Measurements from ENCODE around the gene FOXO6. TPM values are rescaled to one million over a fixed set of nuclear protein-coding genes. Genes with fewer than 3 reads are reported as not detected.

Gene FOXO6
- total and polyA plus RNA-seq, 10 of the 15 experiments (the other 5 are each of a cell fraction or from before 2014, with no cell fraction given) = 0.37 TPM; not detected in 9

DNA sequence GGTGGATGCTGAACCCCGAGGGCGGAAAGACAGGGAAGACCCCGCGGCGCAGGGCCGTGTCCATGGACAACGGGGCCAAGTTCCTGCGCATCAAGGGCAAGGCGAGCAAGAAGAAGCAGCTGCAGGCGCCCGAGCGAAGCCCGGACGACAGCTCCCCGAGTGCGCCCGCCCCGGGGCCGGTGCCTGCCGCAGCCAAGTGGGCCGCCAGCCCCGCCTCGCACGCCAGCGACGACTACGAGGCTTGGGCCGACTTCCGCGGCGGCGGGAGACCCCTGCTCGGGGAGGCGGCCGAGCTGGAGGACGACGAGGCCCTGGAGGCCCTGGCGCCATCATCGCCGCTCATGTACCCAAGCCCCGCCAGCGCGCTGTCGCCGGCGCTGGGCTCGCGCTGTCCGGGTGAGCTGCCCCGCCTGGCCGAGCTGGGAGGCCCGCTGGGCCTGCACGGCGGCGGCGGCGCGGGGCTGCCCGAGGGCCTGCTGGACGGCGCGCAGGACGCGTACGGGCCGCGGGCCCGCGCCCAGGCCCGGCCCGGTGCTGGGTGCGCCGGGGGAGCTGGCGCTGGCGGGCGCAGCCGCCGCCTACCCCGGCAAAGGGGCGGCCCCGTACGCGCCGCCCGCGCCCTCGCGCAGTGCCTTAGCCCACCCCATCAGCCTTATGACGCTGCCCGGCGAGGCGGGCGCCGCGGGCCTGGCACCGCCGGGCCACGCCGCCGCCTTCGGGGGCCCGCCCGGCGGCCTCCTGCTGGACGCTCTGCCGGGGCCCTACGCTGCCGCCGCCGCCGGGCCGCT, 20.7 kb downstream of the FOXO6 start:
- ChIA-PET SMC1A (ENCODE audit: uncharacterized antibody, unreplicated experiment) (interaction anchor here (0.9 kb wide), 1 partner anchor 54 kb away, joined by 4 read pairs; no protein-coding TSS in a partner anchor), POLR2A (no interaction called here), CTCF (no interaction called here), RAD21 (ENCODE audit: unreplicated experiment) (interaction anchor here (1.0 kb wide), 1 partner anchor 59 kb away, joined by 3 read pairs; no protein-coding TSS in a partner anchor)
- peak; percentile 10; the same call in 2 of the 3 replicates for ATAC-seq
- Histone ChIP-seq H3K27ac (ENCODE audit: control insufficient read depth, insufficient read depth) (no peak overlapping the region), H2AFZ (ENCODE audit: control insufficient read depth, low read depth, low read length) (no peak overlapping the region), H3K36me3 (ENCODE audit: control insufficient read depth in 2 of 2, insufficient read depth in 2 of 2, low read length in 1 of 2) (no peaks in the 10 kb centered on the region), H4K20me1 (ENCODE audit: control insufficient read depth, insufficient read depth) (no peaks in the 10 kb centered on the region), H3K4me2 (ENCODE audit: control insufficient read depth, insufficient read depth) (peak overlapping the region; percentile 60; the same call in 1 of the 2 replicates), H3K4me1 (ENCODE audit: control insufficient read depth, insufficient read depth, low read length) (no peaks in the 10 kb centered on the region), H3K27me3 (replicated peaks in 1 of 2; ENCODE audit: control insufficient read depth in 2 of 2, insufficient read depth in 2 of 2, low read length in 1 of 2) (peaks cover 23 to 34% of the 10 kb centered on the region in 2 experiments), H3K79me2 (ENCODE audit: control insufficient read depth, insufficient read depth, low read length) (no peaks in the 10 kb centered on the region), H3K9ac (ENCODE audit: control insufficient read depth, insufficient read depth, low read length) (no peak overlapping the region), H3K4me3 (no peak overlapping the region; the same call in 1 of the 2 replicates), H3K9me3 (replicated peaks; ENCODE audit: control insufficient read depth, insufficient read depth, low read length) (no peaks in the 10 kb centered on the region)
- no peak for FAIRE-seq
- no TSS peak for BruUV-seq (replicated peaks)
- intact Hi-C loops (cut with micrococcal nuclease; ENCODE audit: unreplicated experiment) = no loop called here
- in situ Hi-C loops (cut with MboI) = no loop called here
- TF ChIP-seq GATAD2B (conservative IDR thresholded peaks at IDR 0.05; ENCODE audit: low read depth) (0 out of 2 replicates have a peak, but pooled peaks have one; percentile 24), IKZF1 (conservative IDR thresholded peaks at IDR 0.05) (peak; percentile 27; the same call in 1 of the 2 replicates), DPF2 (IDR thresholded peaks at IDR 0.05) (peak; percentile 46; the same call in 1 of the 2 replicates), SIN3A (IDR thresholded peaks at IDR 0.05; ENCODE audit: low read depth, low read length) (no peak), SUZ12 (IDR thresholded peaks at IDR 0.05; ENCODE audit: unreplicated experiment) (peak; percentile 92), LARP7 (IDR thresholded peaks at IDR 0.05) (peak; percentile 64; the same call in 1 of the 2 replicates)
- TF ChIP-seq, protein P1, sequence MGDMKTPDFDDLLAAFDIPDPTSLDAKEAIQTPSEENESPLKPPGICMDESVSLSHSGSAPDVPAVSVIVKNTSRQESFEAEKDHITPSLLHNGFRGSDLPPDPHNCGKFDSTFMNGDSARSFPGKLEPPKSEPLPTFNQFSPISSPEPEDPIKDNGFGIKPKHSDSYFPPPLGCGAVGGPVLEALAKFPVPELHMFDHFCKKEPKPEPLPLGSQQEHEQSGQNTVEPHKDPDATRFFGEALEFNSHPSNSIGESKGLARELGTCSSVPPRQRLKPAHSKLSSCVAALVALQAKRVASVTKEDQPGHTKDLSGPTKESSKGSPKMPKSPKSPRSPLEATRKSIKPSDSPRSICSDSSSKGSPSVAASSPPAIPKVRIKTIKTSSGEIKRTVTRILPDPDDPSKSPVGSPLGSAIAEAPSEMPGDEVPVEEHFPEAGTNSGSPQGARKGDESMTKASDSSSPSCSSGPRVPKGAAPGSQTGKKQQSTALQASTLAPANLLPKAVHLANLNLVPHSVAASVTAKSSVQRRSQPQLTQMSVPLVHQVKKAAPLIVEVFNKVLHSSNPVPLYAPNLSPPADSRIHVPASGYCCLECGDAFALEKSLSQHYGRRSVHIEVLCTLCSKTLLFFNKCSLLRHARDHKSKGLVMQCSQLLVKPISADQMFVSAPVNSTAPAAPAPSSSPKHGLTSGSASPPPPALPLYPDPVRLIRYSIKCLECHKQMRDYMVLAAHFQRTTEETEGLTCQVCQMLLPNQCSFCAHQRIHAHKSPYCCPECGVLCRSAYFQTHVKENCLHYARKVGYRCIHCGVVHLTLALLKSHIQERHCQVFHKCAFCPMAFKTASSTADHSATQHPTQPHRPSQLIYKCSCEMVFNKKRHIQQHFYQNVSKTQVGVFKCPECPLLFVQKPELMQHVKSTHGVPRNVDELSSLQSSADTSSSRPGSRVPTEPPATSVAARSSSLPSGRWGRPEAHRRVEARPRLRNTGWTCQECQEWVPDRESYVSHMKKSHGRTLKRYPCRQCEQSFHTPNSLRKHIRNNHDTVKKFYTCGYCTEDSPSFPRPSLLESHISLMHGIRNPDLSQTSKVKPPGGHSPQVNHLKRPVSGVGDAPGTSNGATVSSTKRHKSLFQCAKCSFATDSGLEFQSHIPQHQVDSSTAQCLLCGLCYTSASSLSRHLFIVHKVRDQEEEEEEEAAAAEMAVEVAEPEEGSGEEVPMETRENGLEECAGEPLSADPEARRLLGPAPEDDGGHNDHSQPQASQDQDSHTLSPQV (IDR thresholded peaks at IDR 0.05) = no peak
- DNase-seq (ENCODE audit: low read depth, low spot score) = no peak
- 13% methylated on average over 81 of the region's 112 CpGs for WGBS (ENCODE audit: insufficient coverage, insufficient replicate concordance, low lambda C conversion rate, missing lambda C conversion rate)
